Coronary artery (tissue), 2 donors: Measurements from ENCODE around the gene TOP2A.
"Not testable (repeated sequence)": the region's sequence is repeated elsewhere in the genome, so short reads cannot be mapped to it uniquely, and the experiment has no call there.

Experiments used
- DNase-seq: peaks from one replicate; pipeline ENCODE4 v3.0.0-alpha.2; 2017; ENCODE audit warnings: low spot score
- H3K27ac ChIP-seq, 2 donors: fragments of 200-600 bp; sonication (generic); one replicate each; pipeline ENCODE4 v1.5.1; 2016 to 2019
- H3K4me3 ChIP-seq: fragments of 200-600 bp; sonication (generic); 2 replicates; pipeline ENCODE4 v1.5.1; 2016; ENCODE audit warnings: mild to moderate bottlenecking, moderate library complexity
- TF ChIP-seq, protein P1 (sequence below): fragments of 200-600 bp; sonication (generic); IDR thresholded peaks from one replicate; pipeline ENCODE4 v1.5.1; 2019; ENCODE audit warnings: antibody characterized with exemption

Gene TOP2A

DNA sequence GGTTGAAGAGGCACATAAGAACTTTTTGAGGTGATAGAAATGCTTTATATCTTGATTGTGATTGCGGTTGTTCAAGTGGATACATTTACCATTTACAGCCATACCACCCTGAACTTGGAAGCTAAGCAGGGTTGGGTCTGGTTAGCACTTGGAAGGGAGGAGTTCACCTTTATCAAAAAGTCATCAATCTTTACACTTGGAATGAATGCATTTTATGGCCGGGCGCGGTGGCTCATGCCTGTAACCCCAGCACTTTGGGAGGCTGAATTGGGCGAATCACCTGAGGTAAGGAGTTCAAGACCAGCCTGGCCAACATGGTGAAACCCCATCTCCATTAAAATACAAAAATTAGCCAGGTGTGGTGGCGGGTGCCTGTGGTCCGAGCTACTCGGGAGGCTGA lies 43.7 kb downstream of the TOP2A start:
- no peak for DNase-seq
- TF ChIP-seq, protein P1, sequence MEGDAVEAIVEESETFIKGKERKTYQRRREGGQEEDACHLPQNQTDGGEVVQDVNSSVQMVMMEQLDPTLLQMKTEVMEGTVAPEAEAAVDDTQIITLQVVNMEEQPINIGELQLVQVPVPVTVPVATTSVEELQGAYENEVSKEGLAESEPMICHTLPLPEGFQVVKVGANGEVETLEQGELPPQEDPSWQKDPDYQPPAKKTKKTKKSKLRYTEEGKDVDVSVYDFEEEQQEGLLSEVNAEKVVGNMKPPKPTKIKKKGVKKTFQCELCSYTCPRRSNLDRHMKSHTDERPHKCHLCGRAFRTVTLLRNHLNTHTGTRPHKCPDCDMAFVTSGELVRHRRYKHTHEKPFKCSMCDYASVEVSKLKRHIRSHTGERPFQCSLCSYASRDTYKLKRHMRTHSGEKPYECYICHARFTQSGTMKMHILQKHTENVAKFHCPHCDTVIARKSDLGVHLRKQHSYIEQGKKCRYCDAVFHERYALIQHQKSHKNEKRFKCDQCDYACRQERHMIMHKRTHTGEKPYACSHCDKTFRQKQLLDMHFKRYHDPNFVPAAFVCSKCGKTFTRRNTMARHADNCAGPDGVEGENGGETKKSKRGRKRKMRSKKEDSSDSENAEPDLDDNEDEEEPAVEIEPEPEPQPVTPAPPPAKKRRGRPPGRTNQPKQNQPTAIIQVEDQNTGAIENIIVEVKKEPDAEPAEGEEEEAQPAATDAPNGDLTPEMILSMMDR = no peak
- Histone ChIP-seq H3K27ac (no peak overlapping the region), H3K4me3 (no peak overlapping the region)

DNA sequence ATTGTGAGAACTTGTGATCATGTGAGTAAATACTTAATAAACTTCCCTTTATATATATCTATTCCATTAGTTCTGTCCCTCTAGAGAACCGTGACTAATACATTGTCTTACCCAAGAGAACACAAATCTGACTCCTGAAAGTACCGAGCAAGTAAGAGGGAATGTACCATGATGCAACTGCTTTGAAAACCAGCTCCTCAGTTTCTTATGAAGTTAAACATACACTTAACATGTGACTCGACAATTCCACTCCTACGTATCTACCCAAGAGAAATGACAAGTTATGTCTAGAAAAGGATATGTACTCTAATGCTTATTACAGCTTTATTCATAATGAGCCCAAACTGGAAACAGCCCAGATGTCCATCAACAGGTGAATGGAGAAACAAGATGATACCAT lies 44.4 kb downstream of the TOP2A start:
- H3K4me3 ChIP-seq = no peak overlapping the region
- no peak for DNase-seq
- TF ChIP-seq, protein P1 = no peak
- no peak overlapping the region for H3K27ac ChIP-seq

DNA sequence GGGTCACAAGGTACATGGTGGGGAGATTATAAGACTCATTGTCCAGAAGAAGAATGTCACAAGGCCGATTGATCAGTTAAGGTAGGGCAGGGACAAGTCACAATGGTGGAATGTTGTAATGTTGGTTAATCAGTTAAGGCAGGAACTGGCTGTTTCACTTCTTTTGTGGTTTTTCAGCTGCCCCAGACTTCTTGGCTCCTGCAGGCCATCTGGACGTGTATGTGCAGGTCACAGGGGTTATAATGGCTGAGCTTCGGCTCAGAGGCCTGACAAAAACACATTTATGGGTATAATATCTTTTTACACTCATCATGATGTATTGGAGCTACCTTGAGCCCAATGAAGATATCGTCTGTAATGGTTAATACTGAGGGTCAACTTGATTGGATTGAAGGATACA lies 45.1 kb downstream of the TOP2A start:
- not testable (repeated sequence) for DNase-seq, H3K27ac ChIP-seq, H3K4me3 ChIP-seq

DNA sequence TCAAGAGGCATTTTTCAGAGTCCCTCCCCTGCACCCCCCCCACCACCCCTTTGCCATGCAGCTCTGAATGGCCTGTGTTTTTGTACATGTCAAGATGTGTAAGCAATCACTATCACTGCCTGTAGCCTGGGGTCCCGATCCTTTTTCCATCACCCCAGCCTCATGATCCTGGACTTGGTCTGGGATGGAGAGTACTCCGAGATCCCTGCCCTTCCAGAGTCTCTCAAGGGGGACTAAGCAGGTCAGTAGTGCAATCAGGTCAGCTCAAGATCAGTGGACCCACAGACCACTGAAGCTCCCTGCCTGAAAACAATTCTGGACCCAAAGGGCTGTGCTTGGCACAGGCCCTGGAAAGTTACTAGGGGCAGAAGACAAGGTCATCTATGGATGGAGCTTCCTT lies 45.7 kb downstream of the TOP2A start:
- Histone ChIP-seq H3K4me3 (no peak overlapping the region), H3K27ac (no peak overlapping the region)
- DNase-seq = no peak
- TF ChIP-seq, protein P1 = no peak

DNA sequence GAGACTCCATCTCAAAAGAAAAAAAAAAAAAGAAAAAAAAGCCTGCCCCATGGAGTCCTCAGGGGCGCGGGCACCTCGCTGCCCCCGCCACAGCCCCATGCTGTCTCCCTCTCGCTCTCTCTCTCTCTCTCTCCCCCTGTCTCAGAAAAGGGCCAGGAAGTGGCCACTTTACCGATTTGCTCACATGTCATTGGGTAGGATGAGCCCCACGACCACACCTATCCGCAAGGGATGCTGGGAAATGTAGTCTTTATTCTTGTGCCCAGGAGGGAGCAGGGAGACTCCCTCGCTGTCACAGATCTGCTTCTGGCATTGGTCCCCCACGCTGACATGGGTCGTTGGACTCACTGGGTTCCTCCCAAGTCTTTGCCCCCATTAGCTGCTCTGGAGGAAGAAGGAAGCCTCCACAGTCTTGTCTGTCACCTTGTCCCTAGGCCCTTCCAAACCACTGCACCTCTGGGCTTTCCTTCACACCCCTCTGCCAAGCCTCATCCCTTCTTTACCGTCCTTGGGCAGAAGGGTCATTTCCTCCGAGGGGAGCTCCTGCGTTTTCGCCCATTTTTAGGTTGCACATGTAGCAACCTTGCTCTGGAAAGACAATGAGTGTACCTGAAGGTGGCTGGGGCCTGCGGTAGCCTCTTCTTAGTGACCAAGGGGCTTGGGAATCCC lies 46.3 kb downstream of the TOP2A start:
- DNase-seq = no peak
- Histone ChIP-seq H3K27ac (no peak overlapping the region), H3K4me3 (no peak overlapping the region)
- TF ChIP-seq, protein P1 = no peak

DNA sequence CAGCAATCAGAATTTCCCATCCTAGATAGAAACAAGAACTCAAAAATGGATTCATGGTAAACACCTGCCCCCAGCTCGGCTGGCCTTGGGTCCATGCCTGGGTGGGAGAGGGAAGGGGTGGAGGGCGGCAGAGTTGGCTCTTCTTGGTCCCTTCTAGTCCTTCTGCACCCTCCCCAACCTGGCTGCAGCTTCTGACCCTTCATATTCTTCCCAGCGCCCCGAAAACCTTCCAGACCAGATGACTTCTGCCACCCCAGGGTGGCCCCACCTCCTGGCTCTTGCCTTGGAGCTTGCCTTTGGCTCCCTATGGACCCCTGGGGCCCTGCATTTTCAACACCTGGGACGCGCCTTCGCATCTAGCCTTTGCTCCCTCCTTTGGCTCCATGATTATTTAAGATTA lies 47.8 kb downstream of the TOP2A start:
- Histone ChIP-seq H3K4me3 (no peak overlapping the region), H3K27ac (no peak overlapping the region)
- TF ChIP-seq, protein P1 = no peak
- DNase-seq = no peak

DNA sequence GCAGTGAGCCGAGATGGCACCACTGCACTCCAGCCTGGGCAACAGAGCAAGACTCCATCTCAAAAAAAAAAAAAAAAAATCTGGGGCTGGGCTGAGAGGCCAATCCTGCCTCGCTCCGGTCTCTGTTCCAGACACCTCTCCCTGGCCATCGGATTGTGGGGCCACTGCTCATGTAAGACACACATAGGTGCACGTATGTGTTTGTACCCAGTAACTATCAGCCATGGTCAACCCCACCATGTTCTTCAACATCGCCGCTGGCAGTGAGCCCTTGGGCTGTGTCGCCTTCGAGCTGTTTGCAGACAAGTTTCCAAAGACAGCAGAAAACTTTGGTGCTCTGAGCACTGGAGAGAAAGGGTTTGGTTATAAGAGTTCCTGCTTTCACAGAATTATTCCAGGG lies 50.0 kb downstream of the TOP2A start:
- DNase-seq = peak; percentile 26
- not testable (repeated sequence) for H3K27ac ChIP-seq, H3K4me3 ChIP-seq

DNA sequence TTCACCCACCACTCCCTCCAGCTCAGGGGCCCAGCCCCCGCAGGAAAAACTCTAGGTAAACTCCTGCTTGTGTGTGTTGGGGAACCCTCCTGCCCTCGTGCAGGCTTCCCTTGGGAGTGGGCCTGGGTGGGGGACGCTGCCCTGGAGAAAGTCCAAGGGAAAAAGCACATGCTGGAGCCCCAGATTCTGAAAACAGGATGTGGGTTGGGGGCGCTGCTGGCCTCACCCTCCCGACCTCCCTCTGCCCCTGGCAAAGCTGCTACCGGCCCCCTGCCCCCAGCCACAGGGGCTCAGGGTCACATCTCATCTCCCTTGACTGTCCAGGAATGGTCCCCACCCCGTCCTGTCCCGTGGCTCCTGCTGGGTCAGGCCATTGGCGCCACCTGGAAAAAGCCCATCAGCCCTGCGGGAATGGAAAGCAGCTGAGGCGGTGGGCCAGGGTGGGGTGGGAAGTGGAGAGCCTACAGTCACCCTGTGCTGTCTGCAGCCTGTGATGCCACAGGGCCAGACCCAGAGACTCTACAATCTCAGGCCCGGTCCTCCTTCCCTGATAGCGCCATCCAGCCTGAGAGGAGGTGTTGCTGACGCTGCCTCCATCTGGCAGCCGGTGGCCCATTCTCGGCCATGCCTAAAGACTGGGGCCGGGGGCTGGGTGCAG lies 50.7 kb downstream of the TOP2A start:
- H3K27ac ChIP-seq = no peak overlapping the region
- H3K4me3 ChIP-seq = no peak overlapping the region
- DNase-seq = peak; percentile 68
- TF ChIP-seq, protein P1 = no peak
